Measurements from ENCODE around the gene POLR3A.
A peak's percentile ranks its signal among the peaks of the same experiment; 100 is the strongest.

POLR3A gene

DNA sequence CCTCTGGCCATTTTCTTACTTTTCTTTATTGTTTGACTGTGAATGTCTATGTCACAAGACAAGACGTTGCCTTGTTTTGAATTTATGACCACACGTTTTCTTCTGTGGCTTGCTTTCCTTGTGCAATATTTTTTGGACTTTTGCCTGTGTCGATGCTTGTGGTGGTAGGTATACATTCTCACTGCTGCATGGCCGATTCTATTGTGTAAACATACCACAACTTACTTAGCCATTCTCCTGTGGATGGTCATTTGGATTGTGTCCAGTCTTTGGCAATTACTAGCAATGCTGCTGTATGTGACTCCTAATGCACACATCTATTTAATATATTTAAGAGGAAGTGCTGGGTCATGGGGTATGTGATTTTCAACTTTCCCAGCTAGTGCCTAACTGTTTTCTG is 84.8 kb downstream of the POLR3A start:
- no peak for DNase-seq (ENCODE audit: low read depth, low spot score)

DNA sequence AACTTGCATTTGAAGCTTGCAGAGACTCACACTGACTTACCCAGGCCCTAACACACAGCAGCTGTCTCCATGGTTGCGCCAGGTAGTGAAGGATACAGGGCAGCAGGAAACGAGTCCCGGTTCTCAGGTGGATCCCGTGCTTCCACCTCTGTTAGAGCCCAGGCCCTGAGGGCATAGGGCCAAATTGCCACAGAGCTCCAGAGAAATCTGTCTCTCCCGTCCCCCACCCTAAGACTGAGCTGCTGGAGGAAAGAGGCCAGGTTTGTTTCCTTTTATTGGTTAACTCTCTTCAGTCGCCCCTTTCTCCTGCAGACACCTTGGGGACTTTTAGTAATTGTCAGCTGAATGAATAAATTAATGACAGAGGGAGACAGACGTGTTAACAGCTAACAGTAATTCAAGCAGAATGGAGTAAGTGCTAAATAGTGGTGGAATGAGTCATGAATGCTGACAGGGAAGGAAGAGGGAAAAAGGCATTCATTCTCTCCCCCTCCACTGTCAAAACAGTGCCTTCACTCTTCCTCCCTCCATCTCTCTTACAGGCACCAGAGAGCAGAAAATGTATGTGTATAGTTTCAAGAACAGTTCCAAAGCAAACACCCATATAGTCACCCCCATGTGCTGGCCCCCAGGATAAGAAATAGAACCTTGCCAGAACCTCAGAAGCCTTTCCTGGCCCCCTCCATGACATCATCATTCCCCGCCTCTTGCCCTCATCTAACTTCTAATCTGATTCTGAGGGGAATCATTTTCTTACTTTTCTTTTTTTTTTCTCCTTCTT is 86.0 kb downstream of the POLR3A start:
- DNase-seq (ENCODE audit: low read depth, low spot score): no peak

DNA sequence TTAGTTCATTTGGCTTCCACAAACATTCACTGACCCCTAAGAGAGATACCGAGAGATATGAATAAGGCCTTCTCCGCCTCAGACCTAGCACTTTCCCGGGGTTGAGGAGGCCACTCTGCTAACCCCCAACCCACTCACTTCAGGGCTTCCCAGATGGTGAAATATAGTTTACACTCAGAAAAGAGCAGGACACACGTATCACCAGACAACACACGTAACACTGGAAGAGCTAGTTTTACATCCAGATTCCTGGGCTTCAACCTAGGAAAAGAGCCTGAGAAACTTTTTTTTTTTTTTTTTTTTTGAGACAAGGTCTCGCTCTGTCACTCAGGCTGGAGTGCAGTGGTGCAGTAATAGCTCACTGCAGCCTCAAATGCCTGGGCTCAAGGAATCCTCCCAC is 87.5 kb downstream of the POLR3A start:
- no peak for DNase-seq (ENCODE audit: low read depth, low spot score)

DNA sequence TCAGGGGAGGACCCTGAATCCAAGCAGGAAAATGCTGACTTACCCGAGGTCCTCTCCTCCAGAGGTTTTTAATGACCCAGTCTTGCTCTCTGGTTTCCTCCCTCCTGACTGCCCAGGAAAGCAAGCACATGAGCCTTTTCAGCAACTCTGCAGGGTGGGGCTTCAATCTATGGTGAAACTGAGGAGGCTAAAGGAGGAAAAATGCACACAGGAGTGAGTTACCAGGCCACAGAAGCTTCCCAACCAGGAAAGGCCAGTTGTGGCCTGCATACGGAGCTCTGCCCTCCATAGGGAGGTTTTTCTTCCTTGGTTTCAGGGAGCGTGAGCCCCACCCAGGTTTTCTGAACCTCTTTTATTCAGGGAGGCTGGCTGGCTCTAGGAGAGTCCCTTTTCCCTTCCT is 88.7 kb downstream of the POLR3A start:
- no peak for DNase-seq (ENCODE audit: low read depth, low spot score)

DNA sequence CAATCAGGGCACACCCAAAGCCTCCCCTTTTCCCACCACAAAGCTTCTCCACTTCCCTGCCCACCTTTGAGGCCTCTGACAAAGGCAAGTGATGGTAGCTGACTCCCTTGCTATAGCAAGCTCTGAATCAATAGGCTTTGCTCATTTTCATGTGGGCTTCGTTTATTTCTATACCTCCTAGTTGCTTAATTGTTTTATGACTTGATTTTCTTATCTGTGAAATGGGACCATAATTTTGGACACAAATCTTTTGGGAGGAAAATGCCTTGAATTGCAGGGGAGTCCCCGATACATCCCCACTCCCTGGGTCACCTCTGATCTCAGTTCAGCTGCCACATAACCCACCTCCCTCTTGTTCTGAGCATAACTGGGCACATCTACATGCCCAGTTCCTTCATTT is 89.1 kb downstream of the POLR3A start:
- DNase-seq (ENCODE audit: low read depth, low spot score): no peak

DNA sequence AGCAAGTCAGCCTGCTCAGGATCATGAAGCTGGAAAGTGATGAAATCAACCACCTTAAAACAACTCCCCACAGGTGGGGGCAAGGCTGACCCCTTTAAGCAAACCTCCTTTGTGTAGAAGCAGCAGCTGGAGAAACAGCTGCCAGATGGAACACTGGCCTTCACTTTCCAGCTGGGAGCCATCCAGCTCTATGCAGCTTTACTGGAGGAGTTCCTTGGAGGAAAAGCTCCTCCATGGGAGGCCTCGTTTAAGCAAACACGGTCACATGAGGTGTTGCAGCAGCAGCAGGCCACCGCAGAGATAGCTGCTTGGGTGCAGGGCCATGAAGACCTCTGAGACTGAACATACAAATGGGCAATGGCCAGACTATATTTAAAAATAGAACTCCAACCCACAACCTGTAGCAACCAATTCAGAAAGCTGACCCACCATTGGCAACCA is 89.7 kb downstream of the POLR3A start:
- DNase-seq (ENCODE audit: low read depth, low spot score): peak; percentile 93

DNA sequence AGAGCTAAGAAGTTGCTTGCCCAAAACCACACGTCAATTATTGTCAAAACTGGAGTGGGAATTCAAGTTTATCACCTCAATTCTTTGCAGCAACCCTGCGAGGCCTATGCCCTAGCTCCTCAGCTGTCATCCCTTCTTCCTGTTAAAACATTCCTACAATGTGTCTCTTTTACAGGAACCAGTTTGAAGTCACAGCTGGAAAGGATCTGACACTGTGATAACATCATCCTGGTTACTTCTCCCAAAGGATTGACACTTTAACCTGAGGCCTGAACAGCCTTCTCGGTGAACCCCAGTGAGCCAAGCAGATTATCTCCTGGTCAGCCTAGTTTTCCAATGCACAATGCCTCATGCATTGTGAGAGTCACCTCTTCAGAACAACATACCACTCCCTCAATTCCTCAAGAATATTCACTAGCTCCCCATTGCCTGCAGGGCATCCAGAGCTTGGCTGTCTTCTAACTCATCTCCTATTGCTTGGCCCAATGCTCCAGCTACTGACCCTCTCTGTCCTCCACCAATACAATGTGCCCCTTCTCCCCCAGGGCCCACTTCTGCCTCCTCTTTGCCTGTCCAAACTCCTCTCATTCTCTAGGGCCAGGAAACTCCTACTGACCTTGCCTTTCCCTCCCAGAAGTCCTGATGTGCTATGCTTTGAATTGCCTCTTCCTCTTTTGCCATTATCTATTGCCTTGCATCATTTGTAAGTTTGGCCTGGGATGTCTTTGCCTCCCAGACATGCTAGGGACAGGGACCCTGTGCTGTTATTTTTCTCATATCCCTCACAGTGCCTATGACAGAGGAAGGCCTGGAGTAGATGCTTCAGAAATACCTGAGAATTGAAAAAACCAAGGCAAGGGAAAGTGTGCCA is 92.4 kb downstream of the POLR3A start:
- no peak for DNase-seq (ENCODE audit: low read depth, low spot score)

DNA sequence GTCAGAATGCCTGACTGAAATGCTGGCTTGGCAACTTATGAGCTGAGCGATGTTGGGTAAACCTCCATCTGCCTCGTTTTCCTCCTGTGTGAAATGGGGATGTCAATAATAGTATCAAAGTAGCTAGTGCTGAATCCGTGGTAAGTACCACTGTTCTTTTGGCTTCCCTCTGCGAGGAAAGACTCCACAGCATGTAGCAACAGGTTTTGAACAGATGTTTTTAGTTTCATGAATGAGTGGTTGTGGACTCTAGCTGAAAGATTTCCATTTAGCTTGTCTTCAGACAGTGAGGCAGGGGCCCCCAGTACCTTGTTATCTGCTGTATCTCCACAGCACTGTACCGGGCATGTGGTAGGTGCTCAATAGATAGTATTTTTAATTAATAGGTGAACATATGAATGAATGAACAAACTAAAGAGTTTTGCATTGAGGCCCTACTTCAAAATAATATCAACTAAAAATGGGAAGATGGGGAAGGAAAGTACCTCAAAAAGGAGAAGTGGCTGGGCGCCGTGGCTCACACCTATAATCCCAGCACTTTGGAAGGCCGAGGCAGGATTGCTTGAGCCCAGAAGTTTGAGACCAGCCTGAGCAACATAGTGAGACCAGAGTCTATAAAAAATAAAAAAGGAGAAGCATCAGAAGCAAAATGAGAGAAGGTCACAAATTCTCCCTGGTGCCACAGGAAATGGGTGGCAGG is 97.1 kb downstream of the POLR3A start:
- no peak for DNase-seq (ENCODE audit: low read depth, low spot score)

DNA sequence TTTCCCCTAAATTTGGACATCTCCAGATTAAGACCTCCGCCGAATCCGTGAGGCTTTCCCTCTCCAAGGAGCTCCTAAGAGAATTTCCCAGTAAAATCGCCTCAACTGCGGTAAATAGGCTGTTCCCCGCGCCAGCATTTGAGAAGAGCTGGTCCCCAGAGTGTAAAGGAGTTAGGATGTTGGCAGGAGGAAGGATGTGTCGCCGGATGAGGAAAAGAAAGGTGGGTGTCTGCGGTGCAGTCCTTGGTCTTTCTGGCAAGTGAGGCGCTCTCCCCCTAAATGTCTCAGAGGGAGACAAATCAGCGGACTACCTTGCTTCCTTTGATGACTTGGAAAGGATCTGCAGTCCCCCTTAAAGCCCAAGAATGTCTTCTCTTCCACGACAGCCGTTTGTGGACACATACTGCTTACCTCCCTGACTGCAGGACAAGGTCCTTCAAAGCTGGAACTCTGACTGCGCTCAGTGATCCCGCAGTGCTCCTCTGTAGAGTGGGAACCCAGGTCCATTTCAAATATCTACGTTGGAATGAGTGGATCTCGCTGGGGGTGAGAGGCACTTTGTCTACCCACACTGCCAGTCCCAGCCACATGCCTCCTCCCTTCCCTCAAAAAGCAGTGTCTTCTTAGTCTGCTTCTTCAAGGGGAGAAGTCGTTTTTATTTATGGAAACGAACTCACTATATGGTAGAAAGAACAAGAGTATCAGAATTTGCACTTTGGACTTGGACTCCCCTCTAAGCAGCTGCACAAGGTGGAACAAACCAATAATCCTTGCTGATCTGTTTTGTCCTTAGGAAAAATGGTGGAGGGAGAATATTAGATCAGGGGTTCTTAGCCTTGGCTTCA is 101.7 kb downstream of the POLR3A start:
- no peak for DNase-seq (ENCODE audit: low read depth, low spot score)

DNA sequence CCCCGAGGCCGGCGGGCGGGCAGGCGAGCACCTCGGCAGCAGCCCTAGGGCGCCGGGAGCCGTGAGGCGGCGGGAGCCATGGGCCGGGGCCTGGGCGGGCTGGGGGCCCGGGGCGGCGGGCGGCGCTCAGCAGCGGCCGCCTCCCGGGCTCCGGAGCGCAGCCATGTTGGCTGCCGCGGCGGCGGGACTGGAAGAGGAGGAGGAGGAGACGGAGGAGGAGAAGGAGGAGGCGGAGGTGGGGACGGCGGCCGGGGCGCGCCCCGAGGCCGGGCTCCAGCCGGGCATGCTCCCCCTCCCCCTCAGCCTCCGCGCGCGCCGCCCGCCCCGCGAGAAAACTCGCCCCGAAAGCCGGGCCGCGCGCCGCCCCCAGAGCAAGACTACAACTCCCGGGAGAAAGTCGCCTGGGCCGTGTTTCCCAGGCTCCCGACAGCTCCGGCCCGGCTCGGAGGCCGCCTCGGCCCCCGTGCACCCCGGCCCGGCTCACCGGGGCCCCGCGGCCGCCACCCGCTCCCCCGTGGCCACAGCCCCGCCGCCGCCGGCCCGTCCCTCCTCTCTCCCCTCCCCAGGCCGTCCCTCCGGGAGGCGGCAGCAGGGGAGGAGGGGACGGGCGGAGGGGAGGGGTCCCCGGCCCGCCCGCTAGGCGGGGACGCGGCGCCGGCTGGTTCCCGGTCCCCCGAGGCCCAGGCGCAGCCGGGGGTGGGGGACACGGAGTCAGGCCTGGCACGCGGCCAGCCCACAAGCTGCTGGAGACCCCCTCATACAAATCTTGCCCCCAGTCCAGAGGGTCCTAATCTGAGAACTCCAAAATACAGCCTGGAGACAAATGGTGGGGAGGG is 102.5 kb downstream of the POLR3A start, which contains the start of gene DLG5:
Gene DLG5 (minus strand): TSS at position 190 of the 836 bp plus-strand sequence. CDS start 235 bp downstream, outside the sequence.
- DNase-seq (ENCODE audit: low read depth, low spot score): no peak

DNA sequence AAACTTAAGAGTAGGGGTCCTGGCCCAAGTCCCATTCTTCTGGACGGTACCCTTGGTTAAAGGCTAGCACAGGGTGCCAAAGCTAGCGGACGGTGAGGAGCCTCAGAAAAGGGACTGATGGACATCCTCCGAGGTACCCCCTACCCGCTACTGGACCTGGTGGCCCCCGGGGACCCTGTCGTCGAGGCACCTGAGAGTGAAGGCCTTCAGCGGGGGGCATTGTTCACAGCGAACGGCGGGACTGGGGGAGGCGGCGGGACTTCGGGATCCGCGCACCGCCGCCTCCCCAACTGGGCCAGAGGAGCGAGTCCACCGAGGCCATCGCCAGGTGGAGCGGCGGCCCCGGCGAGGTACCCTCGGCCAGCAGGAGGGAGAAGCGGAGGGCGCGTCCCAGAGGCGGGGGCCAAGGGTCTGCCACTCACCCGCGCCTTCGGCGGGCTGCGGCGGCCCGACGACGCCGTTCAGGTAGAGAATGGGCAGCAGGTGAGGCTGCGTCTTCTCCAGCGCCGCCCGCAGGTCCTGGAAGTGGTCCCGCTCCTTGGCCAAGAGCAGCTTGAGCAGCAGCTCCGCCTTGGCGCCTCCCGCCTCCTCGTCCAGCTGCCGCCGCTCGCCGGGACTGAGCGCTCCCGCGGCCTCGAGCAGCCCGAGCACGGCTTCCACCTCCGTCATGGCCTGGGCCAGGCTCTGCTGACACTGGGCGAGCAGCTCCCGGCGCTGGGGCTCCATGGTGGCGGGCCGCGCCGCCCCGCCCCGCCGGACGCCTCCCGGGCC is 103.3 kb downstream of the POLR3A start:
- no peak for DNase-seq (ENCODE audit: low read depth, low spot score)

DNA sequence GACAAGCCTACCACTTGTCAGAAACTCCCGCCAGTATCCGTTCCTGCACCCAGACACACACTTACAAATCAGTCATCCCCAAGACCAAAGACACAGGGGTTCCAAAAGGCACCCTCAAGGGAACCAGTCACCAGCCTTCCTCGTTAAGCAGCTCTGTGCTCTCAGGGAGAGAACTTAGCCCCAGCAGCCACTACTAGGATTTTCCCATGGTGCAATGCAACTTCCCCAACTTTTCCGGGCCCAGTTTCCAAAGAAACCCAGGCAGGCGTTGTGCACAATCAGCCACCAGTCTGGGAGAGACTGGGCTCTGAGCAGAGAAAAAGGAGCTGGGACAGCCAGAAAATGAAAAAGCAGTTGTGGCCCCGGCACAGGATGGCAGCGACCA is 103.9 kb downstream of the POLR3A start:
- DNase-seq (ENCODE audit: low read depth, low spot score): no peak

DNA sequence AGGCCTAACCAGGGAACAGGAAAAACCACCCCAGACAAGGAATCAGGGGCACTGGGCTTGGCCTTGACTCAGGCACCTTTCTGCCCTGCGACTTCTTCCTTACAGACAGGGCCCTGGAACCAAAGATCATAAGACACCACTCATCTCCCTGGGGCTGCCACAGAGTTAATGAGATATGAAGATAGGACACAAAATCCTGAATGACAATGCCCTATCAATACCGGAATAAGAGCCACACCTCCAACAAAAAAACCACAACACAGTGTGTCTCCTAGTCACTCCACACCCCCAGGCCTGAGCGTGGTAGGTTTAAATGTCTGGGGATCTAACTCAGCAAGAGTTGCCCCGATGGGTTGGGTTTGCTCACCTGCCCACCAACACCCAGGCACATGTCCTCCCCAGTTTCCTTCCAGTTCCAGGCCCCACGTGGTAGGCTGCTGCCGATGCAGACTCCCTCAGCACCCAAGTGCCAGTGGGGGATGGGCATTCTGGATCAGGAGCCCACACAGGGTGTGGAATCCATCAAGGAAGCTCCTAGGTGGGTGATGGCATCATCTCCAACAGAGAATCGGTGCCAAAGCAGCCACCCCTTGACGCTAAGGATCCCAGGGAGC is 106.6 kb downstream of the POLR3A start:
- no peak for DNase-seq (ENCODE audit: low read depth, low spot score)

DNA sequence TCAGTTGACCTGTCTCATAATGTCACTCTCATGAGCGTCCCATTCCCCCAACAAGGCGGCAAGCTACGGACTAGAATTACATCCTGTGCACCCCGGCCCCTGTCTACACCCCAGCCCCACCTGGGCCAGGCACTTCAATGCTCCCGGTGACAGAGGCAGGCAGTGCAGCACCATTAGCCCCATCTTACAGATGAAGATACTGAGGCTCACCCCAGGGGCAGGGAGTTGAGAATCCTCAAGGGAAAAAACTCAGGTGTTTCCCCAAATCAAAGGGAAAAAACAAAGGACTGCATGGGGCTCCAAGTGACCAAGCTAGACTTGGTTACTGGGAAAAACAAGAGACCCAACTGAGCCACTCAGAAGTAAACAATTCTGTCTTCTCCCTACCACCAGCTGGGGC is 107.3 kb downstream of the POLR3A start:
- DNase-seq (ENCODE audit: low read depth, low spot score): no peak

DNA sequence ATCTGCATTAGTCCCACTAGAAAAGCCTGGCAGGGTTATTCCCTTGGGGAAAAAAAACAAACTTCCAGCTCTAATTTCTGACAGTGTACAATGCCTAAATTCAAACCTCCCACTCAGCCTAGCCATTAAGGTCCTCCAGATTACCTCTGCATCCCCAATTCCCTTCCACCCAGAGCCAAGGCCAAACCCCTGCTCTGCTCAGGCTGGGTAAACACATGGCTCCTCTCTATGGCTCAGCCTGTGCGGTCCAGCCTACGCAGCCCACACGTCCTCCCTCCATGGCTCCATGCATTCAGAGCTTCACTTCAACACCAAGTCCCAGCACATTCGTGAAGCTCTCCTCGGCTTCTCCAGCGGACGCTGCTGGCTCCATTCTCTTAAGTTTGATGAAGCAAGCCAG is 107.9 kb downstream of the POLR3A start:
- no peak for DNase-seq (ENCODE audit: low read depth, low spot score)

DNA sequence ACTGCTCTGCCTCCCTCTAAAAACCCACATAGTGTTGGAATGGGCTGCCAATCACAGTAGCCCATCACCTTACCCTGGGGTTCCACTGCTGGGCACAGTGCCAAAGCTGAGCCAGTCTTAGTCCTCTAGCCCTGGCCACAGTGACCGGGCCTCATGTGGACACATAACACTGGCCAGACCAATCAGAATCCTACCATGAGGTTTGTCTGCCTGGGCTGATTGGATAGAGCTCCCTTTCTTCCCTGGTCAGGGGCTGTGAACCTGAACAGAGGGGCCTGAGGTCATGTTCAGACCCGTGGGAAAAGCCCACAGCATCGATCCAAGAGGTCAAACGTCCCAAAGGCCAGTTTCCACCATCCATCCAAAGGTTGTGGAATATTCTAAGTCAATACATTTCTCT is 108.8 kb downstream of the POLR3A start:
- DNase-seq (ENCODE audit: low read depth, low spot score): no peak

DNA sequence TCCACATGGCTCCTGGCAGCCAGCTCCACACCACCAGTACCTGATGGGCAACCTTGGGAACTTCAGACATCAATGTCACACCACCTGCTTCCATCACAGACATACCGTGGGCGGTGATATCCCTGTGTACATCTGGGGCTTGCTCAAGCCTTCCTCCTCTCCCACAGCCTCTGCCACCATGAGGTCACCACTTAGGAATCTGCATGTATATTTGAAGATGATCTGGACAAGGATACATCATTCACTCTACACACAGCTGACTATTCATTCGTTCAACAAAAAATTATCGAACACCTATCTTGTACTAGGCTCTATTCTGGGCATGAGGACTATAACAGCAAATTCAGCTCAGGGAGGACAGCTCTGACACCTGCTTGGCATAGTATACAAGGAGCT is 109.6 kb downstream of the POLR3A start:
- no peak for DNase-seq (ENCODE audit: low read depth, low spot score)
